ENCODE results near the gene ZFP3.
"Not testable (repeated sequence)": the region's sequence is repeated elsewhere in the genome, so short reads cannot be mapped to it uniquely, and the experiment has no call there.

Gene ZFP3

GRCh38 chr17:5126719-5127488 is 48.6 kb downstream of the ZFP3 start:
- no peak for DNase-seq

GRCh38 chr17:5127910-5128309 is 49.6 kb downstream of the ZFP3 start:
- no peak for DNase-seq

GRCh38 chr17:5128387-5128786 is 50.1 kb downstream of the ZFP3 start:
- not testable (repeated sequence) for DNase-seq

- no peak for DNase-seq
Observed at GRCh38 chr17:5128905-5129535, 50.8 kb downstream of the ZFP3 start.

- DNase-seq: not testable (repeated sequence)
Observed at GRCh38 chr17:5129770-5130169, 51.5 kb downstream of the ZFP3 start.

- not testable (repeated sequence) for DNase-seq
Observed at GRCh38 chr17:5130261-5130660, 52.0 kb downstream of the ZFP3 start.

GRCh38 chr17:5130687-5131086 is 52.4 kb downstream of the ZFP3 start:
- not testable (repeated sequence) for DNase-seq

- DNase-seq: no peak
Observed at GRCh38 chr17:5131146-5131715, 53.0 kb downstream of the ZFP3 start.

- not testable (repeated sequence) for DNase-seq
Observed at GRCh38 chr17:5131799-5132502, 53.7 kb downstream of the ZFP3 start.

- not testable (repeated sequence) for DNase-seq
Observed at GRCh38 chr17:5132503-5133225, 54.4 kb downstream of the ZFP3 start.

GRCh38 chr17:5133311-5133710 is 55.0 kb downstream of the ZFP3 start:
- DNase-seq: no peak

- DNase-seq: not testable (repeated sequence)
Observed at GRCh38 chr17:5133961-5134360, 55.7 kb downstream of the ZFP3 start.

- not testable (repeated sequence) for DNase-seq
Observed at GRCh38 chr17:5134571-5134970, 56.3 kb downstream of the ZFP3 start.

- DNase-seq: not testable (repeated sequence)
Observed at GRCh38 chr17:5135131-5135712, 57.0 kb downstream of the ZFP3 start.

- DNase-seq: no peak
Observed at GRCh38 chr17:5135726-5136579, 57.7 kb downstream of the ZFP3 start.

- DNase-seq: not testable (repeated sequence)
Observed at GRCh38 chr17:5136580-5137412, 58.5 kb downstream of the ZFP3 start.

GRCh38 chr17:5137511-5138197 is 59.4 kb downstream of the ZFP3 start:
- not testable (repeated sequence) for DNase-seq

GRCh38 chr17:5138198-5138544 is 59.9 kb downstream of the ZFP3 start:
- DNase-seq: not testable (repeated sequence)

GRCh38 chr17:5138616-5139457 is 60.6 kb downstream of the ZFP3 start:
- no peak for DNase-seq
